Stimulated activated CD4-positive, alpha-beta T cell treated with anti-CD3 and anti-CD28 coated beads, TNF-alpha, amount 100 ng/mL, for 48 hours (primary cell): ENCODE data around the gene COMMD6.
"Not testable (repeated sequence)": the region's sequence is repeated elsewhere in the genome, so short reads cannot be mapped to it uniquely, and the experiment has no call there.

ENCODE experiments used
- DNase-seq, 3 donors: peaks; one replicate each; pipeline ENCODE4 v3.0.0-alpha.2; 2020; ENCODE audit warnings: low read depth in 3 of 3

COMMD6 gene

GRCh38 chr13:75537401-75538365, at the start of gene COMMD6:
TSS of gene COMMD6 (minus strand) at chr13:75537841. CDS start at chr13:75537805, 36 bp downstream.
- peak; percentile 33 to 67 (median 37) for DNase-seq

DNA sequence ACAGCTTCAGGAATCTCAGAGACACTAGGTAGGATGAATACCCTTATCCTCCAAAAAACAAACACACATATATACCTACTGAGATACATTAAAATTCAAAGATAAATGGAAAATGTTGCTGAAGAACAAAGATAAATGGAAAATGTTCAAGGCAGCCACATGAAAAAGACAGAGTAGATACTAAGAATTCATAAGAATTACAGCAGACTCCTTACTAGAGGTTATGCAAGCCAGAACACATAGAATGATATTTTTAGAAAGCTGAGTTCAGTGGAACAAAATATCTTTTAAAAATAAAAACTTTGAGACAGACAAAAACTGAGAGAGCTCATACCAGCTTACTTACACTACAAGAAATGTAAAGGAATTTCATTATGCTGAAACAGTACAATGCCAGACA, 47.5 kb upstream of the COMMD6 start:
- no peak for DNase-seq

DNA sequence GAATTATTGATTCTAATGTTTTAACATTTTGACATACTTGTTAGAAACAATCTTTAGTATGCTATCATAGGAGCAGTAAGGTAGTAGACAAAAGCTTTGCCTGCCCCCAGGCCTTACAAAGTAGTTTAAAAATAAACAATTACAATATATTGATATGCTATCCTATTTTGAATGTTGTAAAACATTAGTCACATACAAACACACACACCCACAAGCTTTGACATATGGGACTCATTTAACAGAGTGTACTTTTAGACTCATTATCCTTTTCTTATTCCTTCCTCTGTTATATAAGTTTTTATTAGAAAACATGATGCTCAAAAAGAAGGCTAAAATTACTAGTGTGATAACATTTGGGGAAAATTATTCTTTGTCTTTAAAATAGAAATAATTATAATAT, 45.5 kb upstream of the COMMD6 start:
- DNase-seq = no peak

GRCh38 chr13:75581874-75582640, 44.4 kb upstream of the COMMD6 start:
- DNase-seq = no peak

- no peak for DNase-seq
Observed at GRCh38 chr13:75579529-75579928, 41.9 kb upstream of the COMMD6 start.

DNA sequence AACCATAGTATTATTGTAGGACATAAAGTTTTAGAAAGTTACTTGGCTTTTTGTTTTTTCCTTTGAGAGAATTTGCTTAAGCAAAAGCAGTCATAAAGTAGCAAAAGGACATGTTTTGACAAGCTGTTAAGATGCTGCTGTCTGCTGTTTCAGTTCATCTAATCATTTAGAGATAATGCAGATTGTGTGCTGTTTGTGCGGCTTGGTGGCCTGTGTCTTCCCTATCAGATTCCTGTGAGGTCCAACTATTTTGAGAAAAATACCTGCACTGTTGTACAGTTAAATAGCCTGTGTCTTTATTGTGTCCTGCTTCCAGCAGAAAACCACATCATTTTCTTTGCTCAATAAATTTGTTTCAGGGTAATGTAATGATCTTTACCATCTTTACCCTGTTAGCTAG, 31.9 kb upstream of the COMMD6 start:
- no peak for DNase-seq

- no peak for DNase-seq
Observed at GRCh38 chr13:75566658-75567057, 29.0 kb upstream of the COMMD6 start.

DNA sequence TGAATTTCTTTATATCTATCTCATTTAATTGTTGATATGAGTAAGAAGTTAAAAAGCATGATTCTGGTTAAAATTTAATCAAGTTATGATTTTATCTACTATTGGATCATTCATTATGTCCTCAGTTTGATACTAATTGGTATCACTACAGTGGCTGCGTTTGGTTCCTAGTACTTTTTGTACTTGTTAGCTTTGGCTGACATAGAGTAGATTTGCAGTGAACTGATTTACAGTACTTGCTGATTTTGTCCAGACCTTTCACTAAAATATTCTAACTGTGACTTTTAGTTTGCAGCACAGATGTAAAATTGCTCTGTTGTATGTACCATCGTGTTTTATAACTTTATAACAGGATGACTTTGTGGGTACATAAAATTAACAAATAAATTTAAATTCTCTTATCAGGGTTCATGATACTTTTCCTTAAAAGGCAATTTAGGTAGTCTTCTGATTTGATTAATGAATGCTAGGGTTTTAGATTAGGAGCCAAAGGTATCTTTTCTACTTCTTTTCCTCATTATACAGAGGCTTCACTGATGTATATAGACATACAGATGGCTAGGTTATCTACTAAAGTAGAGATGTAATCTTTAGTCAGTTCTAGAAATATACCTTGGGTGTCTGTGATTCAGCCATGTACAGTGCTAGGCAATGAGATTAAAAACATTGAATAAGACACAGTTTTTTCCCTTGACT, 20.7 kb upstream of the COMMD6 start:
- DNase-seq = no peak

GRCh38 chr13:75556961-75557360, 19.3 kb upstream of the COMMD6 start:
- no peak for DNase-seq

DNA sequence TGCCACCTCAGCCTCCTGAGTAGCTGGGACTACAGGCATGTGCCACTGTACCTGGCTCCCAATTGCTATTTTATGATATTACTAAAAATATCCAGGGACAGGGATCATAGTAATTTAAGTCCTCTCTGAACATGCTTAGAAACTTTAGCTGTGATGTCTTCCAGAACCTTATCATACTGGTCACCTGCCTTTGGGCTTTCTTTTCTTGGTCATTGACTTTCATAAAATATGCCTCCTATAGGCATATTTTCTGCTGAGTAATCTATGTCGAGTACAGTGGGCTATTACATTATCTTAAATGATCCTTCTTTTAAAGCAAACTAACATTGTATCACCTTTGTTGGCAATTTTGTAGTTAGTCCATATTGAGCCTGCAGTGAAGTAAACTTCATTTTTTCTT, 18.2 kb upstream of the COMMD6 start:
- DNase-seq = no peak

- DNase-seq = no peak
Observed at GRCh38 chr13:75554981-75555380, 17.3 kb upstream of the COMMD6 start.

GRCh38 chr13:75554464-75554863, 16.8 kb upstream of the COMMD6 start:
- DNase-seq = no peak

DNA sequence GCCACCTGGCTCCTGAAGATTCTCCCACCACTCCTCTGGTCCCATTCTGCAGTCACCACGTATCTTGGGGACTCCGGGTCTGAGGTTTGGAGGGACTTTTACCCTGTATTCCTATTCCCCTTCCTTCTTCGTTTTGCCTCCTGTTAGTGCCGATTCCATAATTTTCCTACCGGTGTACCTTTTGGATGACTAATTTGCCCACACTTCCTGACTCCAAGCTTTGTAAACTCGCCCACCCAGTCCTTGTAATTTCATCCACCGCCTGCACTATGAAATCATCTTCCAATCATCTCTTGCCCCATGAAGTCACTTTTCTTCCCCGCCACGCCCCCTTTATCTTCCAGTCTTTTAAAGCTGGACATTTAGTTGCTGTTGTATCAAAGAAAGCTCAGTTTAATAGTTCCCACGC, 12.5 kb upstream of the COMMD6 start:
- peak in 1 of 3 donors; percentile 29 for DNase-seq

DNA sequence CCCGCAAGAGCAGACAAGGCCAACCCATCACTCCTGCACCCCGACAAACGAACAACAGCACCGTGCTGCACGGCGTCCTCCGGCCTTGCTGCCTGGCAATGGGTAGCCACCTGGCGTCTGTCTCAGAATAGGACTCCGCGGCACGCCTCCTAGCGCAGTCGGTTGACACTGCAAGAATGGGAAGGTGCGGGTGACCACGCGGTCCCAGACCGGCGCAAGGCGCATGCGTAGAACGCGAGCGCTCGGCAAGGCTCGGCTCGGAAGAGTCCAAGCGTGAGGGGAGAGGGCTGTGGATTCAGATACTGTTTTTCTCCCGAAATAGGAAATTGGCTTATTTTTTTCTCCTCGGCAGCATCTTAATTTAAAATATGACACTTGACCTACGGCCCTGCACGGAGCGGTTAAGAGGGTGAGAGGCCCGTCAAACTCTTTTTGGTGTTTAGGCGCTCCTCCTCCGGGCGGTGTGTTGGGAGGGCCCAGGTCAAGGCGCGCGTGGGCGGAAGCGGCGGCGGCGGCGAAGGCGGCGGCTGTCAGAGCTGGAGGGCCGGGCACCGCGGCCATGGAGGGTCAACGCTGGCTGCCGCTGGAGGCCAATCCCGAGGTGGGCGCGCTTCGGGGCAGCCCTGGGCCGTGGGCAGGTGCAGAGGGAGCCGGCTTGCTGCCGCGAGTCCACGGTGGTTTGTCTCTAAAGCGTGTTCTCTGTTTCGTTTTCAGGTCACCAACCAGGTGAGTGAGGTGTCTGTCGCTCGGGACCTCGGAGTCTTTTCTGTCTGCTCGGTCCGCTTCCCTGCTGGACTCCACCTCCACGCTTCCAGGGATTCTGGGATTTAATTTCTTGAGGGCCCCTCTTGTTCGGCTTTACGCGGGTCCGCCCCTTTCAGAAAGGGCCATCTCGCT, 11.9 kb upstream of the COMMD6 start, which contains the start of gene UCHL3:
Gene UCHL3, plus strand, starts transcription at position 530 of the 897 bp plus-strand sequence. Its CDS starts 30 bp downstream, at position 560.
- DNase-seq = peak; percentile 93 to 96 (median 95)

DNA sequence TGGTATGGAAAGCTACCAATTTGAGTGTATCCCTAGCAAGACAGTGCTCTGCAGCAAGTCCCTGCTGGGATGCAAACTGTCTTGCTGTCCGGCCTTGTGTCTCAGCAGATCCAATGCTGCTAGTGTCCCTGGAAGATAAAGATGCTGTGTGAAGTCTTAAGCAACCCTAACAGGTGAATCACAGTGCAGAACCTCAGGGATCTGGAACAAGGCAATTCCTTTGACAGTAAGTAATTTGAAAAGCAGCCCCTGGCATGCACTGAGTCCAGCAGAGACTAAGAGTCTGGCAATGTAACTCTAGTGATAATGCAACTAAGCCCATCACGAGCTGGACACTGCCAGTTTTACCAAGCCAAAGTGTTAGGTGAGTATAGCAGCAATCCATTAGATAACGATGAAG, 10.3 kb upstream of the COMMD6 start:
- DNase-seq = no peak

DNA sequence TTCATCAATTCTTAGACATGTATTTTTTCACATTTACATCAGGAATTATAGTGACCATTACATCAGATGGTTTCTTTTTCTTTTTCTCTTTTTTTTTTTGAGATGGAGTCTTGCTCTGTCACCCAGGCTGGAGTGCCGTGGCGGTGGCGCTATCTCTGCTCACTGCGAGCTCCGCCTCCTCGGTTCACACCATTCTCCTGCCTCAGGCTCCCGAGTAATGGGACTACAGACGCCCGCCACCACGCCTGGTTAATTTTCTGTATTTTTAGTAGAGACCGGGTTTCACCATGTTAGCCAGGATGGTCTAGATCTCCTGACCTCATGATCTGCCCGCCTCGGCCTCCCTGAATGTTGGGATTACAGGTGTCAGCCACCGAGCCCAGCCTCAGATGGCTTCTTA, 7.7 kb upstream of the COMMD6 start:
- DNase-seq = not testable (repeated sequence)

DNA sequence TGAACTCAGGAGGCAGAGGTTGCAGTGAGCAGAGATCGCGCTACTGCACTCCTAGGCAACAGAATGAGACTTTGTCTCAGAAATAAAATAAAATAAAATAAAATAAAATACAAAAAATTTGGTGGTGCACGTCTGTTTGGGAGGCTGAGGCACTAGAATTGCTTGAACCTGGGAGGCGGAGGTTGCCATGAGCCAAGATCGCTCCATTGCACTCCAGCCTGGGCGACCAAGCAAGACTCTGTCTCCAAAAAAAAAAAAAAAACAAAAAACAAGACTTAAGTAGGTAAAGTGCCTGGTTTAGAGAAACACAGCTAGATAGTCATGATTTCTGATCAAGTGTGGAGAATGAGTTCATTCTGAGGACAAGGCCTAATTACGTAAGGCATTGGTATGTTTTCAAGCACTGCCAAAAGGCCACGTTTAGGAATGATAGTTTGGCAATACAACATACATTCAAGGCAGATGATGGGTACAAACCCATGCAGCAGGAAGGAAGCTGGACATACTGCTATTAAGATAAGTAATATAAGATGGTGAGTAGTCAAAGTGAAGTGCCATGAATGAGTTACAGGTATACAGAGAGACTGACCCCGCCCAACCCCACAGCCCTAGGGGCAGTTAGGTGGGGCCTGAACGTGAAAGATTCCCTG, 7.2 kb upstream of the COMMD6 start:
- no peak for DNase-seq

DNA sequence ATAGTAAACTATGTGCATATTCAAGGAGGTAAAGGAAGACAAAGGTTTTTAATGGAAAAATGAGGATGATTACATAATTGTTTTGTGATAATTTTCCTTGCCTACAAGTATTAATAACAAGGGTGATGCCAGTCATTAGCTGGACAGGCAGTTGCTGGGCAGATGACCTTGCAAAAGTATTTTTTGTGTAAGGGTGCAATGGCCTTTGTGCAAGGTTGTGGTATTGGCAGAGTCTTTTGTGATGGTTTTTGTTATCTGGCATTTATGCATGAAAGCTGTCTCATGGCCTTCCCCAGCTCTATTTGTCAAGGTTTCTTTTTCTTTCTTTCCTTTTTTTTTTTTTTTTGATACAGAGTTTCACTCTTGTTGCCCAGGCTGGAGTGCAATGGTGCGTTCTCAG, 4.3 kb upstream of the COMMD6 start:
- DNase-seq = no peak

DNA sequence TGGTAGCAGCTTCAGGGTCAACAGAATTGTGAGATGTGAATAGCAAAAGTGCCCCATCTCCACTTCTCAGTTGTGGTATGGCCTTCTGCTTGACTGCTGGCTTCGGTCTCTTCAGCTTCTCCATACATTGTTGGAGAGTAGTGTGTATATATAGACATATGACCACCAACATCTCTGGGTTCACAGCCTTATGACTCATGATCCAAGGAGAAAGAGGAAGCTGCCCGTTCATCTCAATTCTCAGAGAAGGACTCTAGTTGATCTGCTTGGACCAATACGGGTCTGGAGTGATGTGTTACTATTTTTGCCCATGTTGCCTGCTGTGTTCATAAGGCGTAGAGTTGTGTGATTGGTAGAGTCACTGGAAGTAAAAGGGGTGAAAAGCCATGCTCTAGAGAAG, 3.6 kb upstream of the COMMD6 start:
- DNase-seq = no peak

GRCh38 chr13:75533861-75534260, 3.8 kb downstream of the COMMD6 start:
- DNase-seq = no peak
